Right ventricle myocardium superior (tissue), 1 donor: ENCODE measurements around the gene CREB3. TPM values are rescaled to one million over a fixed set of nuclear protein-coding genes. Genes with fewer than 3 reads are reported as not detected.

Source experiments
- ATAC-seq: fragments of 200-7000 bp; cut with Tn5 transposase; one replicate; pipeline ENCODE4 v1.9.1; 2020; ENCODE audit warnings: mild to moderate bottlenecking; ENCODE audit not compliant: poor library complexity
- DNase-seq: peaks from one replicate; pipeline ENCODE4 v3.0.0-alpha.2; 2020
- intact Hi-C: fragments of 100-400 bp; cut with DNase I; formaldehyde crosslinking; loops from one replicate; pipeline ENCODE4 v1.11.2; 2022
- total RNA-seq: library from RNA; stranded (reverse); fragmentation: NEBNext Ultra II Directional; extraction: Animal tissue kit (Norgen Biotek cat#: 25700); gene quantifications from one replicate; pipeline ENCODE4 v1.2.1, GENCODE V29; 2021
- donor health status: DM: no; HTN: yes; CAD: no; lungs with severe emphysema.

CREB3 gene
- total RNA-seq, 1 donor from 2014 or later, result 20.3 TPM

GRCh38 chr9:35737143-35737542 lies 4.7 kb downstream of the CREB3 start:
- intact Hi-C loops, result no loop called here
- DNase-seq (no peak), ATAC-seq (no peak)

DNA sequence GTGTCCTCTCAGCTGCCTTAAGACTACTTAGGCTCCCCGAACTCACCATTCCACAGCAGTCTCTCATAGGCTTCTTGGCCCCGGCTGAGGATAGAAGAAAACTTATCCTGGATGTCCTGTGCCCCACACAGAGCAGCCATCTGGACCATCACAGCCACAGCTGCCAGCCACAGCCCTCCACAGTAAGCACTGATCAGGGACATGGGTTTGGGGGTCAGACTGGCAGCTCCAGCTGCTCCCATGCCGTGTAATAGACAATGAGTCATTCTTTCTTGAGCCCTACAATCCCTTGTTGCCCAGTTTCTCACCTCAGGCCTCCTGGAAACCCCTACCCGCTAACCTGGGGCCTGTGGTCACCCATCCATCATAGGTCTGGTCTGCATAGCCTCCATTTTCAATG lies 5.7 kb downstream of the CREB3 start:
- intact Hi-C loops, result no loop called here
- ATAC-seq, result no peak

DNA sequence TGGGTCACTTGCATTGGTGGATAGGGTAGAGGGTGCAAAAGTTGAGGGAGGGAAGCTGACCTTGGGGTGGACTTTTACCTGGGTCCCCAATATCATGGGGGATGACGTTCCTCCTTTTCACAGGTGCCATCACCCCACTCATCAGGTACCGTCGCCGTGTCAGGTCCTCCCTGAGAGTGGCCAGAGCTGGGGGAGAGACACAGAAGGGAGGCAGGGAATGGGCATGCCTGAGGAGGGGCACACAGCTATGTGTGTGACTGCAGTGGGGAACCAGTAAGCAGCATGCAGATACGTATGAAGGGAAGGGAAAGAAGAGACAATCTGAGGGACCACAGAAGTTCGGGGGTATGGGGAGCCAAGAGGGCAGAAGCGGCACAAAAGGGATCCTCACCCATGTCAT lies 6.5 kb downstream of the CREB3 start:
- ATAC-seq, result no peak
- DNase-seq, result no peak
- intact Hi-C loops, result no loop called here

More for the DNA sequence above, 5.7 kb downstream of the CREB3 start:
- DNase-seq, result no peak

GRCh38 chr9:35740243-35740642 lies 7.8 kb downstream of the CREB3 start:
- DNase-seq (no peak), ATAC-seq (no peak)
- intact Hi-C loops, result no loop called here

GRCh38 chr9:35741740-35742139 lies 9.3 kb downstream of the CREB3 start:
- ATAC-seq, result no peak
- no peak for DNase-seq
- intact Hi-C loops, result no loop called here

GRCh38 chr9:35743452-35743851 lies 11.0 kb downstream of the CREB3 start:
- no peak for ATAC-seq
- no peak for DNase-seq
- intact Hi-C loops, result no loop called here

DNA sequence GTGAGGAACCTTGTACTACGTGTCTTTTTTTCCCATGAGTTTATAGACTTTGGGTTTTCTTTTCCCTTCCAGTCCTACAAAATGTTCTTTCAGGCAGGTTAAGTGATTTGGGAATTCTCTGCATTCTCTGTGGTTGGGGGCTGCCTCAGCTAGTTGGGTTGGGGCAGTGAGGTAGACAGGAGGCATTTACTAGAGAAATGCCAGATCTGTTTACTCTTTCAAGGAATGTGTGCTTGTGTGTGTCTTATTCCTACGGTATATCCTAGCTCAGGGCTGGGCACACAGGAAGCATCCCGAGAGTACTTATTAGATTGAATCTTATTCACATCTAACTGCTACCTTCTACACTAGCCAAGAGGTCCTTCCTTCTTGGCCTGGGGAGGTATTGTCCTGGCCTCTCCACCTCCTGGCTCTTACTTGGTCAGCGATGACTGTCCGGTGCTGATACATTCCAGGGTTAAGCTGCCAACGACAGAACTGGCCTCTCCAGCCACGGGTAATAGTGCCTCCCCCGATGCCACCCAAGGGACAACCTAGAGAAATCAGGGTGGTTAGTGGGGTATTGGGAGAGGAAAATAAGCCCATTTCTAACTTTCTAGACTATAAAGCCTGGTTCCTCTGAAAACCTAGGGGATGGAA lies 11.5 kb downstream of the CREB3 start:
- no peak for DNase-seq
- no peak for ATAC-seq
- intact Hi-C loops, result no loop called here

DNA sequence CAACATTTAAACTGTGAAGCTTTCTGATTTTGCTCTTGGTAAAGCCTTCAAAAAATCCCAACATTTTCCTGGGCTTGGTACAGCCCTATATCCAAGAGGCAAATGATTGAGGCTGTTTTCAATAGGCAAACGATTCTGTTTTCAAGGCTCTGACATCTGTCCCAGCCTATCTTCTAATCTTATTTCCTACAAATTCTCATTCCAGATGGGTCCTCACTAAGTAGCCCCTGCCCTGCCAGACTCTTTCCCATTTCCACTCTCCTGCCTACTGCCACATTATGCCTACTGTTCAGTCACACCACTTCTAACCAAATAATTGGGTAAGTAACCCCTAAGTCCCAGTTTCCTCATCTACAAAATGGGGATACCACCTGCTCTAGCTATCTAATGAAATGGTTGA lies 13.1 kb downstream of the CREB3 start:
- intact Hi-C loops, result no loop called here
- DNase-seq (no peak), ATAC-seq (no peak)

- no peak for DNase-seq
- intact Hi-C loops, result no loop called here
- no peak for ATAC-seq
These were observed 14.1 kb downstream of the CREB3 start for GRCh38 chr9:35746583-35746982.

- intact Hi-C loops, result no loop called here
- ATAC-seq (peak; percentile 3), DNase-seq (no peak)
These were observed 15.9 kb downstream of the CREB3 start for GRCh38 chr9:35748242-35748857.

- intact Hi-C loops, result no loop called here
- ATAC-seq, result peak; percentile 95
- peak; percentile 90 for DNase-seq
These were observed 16.5 kb downstream of the CREB3 start, which contains the start of the genes GBA2 and RGP1 for GRCh38 chr9:35748858-35749514. GBA2 (minus strand) TSS chr9:35749228; CDS start chr9:35748704, 524 bp downstream. RGP1 (plus strand) TSS chr9:35749287; CDS start chr9:35749756, 469 bp downstream.

DNA sequence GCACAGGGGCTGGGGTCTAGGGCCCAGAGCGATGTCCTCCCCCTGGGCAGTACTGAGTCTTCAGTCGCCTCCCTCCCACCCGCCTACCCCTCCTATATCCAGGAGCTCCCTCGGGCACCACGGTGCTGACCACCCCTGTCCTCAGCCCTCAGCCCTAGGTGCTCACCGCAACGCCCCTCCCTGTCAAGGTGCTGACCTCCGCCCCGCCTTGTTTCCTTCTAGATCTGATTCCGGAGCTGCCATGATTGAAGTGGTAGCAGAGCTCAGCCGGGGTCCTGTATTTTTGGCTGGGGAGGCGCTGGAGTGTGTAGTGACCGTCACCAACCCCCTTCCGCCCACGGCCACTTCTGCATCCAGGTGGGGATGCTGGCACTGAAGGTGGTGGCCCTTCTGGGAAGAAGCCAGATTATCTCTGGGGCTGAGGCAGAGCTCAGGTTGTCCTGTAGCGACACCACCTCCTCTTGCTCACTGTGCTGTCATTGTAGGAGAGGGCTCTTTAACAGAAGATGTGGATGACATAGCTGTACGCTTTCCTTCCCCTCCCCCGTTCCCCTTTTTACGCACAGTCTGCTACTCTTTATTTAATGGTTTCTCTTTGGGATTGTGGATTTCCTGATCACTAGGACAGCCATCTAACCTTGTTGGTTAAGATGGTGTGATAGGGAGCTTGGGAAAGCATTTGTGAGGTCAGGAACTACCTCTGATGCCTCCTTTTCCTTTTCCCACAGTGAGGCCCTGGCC lies 17.2 kb downstream of the CREB3 start:
- intact Hi-C loops, result no loop called here
- peak; percentile 57 for DNase-seq
- ATAC-seq, result peak; percentile 26

DNA sequence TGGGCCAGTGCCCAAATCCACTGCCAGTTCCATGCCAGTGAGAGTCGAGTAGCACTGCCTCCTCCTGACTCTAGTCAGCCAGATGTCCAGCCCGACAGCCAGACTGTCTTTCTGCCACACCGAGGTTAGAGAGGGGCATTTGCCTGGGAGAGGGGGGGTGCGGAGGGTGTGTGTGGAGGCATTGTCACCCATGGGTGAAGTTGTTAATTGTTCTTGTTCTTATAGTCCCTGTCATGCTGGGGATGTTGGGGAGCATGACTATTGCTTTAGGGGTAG lies 17.7 kb downstream of the CREB3 start:
- ATAC-seq (no peak), DNase-seq (no peak)
- intact Hi-C loops, result no loop called here

DNA sequence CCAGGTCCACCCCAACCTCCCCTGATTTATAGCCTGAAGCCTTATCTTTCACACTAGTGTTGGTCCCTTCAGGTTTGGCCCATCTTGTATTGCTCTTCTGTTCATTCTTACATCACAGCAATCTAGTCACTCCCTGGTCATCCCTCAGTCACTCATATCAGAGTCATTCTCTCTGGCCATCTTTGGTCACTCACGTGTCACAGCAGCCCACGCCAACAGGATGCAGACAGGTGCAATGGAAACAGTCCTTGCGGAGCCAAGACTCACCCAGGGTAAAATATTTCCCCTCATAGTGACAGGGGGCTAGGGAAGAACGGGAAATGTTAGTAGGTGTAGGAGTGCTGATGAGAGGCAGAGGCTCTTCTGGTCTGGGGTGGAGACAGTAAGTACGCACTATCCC lies 21.0 kb downstream of the CREB3 start:
- intact Hi-C loops, result no loop called here
- DNase-seq, result no peak
- ATAC-seq, result no peak

DNA sequence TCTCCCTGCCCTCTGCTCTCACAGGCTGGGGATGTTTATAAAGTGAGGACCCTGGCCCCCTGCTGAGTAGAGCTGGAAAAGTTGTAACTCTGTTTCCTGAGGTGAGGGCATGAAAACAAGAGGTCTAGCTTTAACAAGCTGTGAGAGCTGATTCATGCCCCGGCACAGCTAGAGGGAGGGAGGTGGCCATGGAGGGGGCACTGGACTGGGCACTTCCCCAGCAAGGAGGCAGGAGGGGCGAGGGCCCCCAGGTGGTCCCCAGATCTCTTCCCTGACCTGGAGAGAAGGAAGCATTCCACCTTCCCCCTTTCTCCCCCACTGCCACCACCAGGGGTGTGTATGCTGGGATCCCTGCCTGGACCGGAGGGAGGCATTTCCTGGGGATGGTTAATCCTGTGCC lies 21.8 kb downstream of the CREB3 start, which contains the start of gene MSMP:
Gene MSMP, minus strand, starts transcription at position 13 of the 400 bp plus-strand sequence. CDS start 147 bp downstream, outside the sequence.
- intact Hi-C loops, result no loop called here
- DNase-seq, result no peak
- ATAC-seq, result no peak

DNA sequence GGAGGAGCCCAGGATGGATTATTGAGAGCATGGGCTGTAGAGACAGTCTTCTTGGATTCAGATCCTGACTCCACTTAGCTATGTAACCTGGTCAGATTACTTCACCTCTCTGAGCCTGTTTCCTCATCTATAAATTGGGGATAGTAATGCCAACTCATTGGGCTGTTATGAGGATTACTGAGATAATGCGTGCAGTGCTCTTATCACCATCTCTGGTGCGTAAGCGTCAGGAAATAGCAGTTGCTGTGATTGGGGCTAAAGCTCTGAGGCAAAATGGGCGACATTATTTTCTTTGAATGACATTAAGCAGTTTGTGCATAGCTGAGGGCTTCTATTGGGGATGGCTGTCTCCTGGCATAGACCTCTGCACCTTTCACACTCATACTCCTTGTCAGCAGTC lies 22.6 kb downstream of the CREB3 start:
- DNase-seq (no peak), ATAC-seq (no peak)
- intact Hi-C loops, result no loop called here

DNA sequence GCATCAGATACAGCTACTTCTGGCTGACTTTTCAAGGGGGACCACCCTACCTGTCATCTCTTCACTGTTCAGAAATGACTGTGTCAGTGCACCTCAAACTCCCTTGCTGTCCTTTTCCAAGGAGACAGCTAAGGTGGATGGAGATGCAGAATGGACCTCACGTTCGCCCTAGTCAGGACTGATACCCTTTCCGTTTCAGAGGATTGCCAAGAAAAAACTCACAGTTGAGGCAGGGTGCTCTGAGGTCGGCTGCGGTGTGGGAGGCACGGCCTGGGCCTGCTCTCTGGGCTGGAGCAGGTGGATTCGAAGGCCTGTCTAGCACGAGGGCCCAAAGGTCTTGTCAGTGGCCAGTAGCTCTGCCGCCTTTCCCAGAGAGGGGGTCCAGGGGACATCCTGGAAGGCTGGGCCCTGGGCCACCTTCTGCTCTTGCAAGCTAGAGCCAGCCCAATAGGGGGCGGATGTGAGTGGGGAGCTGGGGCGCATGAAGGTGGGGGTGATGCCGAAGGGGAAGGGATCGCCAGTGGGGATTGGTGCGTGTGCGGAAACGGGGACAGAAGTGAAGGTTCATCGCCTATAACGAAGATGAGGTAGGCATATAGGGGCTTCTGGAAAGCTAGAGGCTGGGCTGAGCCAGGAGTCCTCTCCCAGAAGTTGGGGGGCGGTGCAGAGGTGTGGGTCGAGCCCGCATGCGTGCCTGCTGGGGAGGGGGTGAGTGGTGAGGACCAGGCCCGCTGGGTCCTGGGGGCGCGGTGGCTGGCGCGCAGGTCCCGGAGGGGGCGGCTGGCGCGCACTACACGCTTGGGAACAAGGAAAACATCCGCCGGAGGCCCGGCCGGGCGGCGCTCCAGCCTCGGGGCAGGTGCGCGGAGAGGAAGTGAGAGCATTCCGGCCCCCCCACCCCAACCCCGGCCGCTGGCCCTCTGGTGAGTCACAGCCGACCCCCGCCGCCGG lies 24.1 kb downstream of the CREB3 start:
- intact Hi-C loops, result no loop called here
- peak; percentile 72 for ATAC-seq

DNA sequence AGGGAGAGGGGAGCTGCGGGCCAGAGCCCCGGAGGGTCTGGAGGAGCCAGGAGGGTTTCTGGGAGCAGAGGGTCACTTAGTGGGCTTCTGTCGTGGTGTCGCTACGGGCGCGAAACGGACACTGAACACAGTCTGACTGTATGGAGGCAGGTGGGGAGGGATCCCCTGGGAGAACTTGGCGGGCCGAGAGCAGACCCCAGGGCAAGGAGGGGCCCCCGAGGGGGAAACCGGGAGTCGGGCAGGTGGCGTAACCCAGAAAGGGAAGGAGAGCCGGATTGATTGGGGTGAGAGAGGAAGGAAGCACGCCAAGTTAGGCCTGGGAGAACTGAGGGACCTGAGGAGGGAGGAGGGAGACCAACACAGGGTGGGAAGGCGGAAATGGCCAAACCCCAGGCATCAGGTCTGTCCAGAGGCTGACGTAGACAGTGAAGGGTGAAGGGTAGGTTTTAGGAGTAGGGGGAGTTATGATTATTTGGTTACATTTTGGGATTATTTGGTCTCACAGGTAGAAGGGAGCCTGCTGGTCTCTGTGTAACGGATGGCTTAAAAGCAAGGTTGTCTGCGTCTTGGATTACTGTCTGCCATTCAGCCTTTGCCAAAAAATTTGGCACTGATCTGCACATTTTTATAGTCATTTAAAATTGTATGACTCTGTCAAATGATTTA lies 24.9 kb downstream of the CREB3 start:
- intact Hi-C loops, result no loop called here
- DNase-seq (peak; percentile 58), ATAC-seq (peak; percentile 64)

More for the DNA sequence above, 24.1 kb downstream of the CREB3 start:
- peak; percentile 79 for DNase-seq
